Testis (tissue), 2 donors: Measurements from ENCODE around the gene ZFYVE27.

ENCODE experiments used
- CTCF ChIP-seq, 3 experiments: fragments of 450-650 bp in 2 of 3; fragments of 200-600 bp in 1 of 3; sonication (generic) in 1 of 3; IDR thresholded peaks; one replicate each; pipeline ENCODE4 v1.5.1; 2016 to 2019; ENCODE audit warnings: antibody characterized with exemption in 3 of 3, mild to moderate bottlenecking in 2 of 3, moderate library complexity in 1 of 3
- POLR2A ChIP-seq: fragments of 450-650 bp; IDR thresholded peaks from one replicate; pipeline ENCODE4 v1.6.1; 2017; ENCODE audit warnings: antibody characterized with exemption, mild to moderate bottlenecking, moderate library complexity

- no peak for TF ChIP-seq POLR2A
- no peak for TF ChIP-seq CTCF (IDR thresholded peaks at IDR 0.05)
Observed at GRCh38 chr10:97764519-97764931, 27.6 kb downstream of the ZFYVE27 start.
